Endothelial cell of umbilical vein (primary cell): ENCODE measurements around the gene BNIP5. TPM values are rescaled to one million over a fixed set of nuclear protein-coding genes. Genes with fewer than 3 reads are reported as not detected.

Source experiments
- BruUV-seq: library from RNA; stranded (reverse); fragments of 400-500 nt; replicated peaks from 2 replicates; lab custom pipeline; 2021; lab: Mats Ljungman, UMichigan
- CTCF ChIA-PET: fragments of 300-600, 350-600 bp; sonication (Branson Sonifier 250); formaldehyde crosslinking; loops from one replicate; lab custom pipeline; 2021; ENCODE audit warnings: antibody characterized with exemption, inconsistent platforms; lab: Charles Lee
- POLR2A ChIA-PET: fragments of 300-600, 350-600 bp; sonication (Branson Sonifier 250); formaldehyde crosslinking; loops from one replicate; lab custom pipeline; 2021; ENCODE audit warnings: antibody characterized with exemption, inconsistent platforms; lab: Charles Lee
- DNase-seq: peaks from one replicate; pipeline ENCODE4 v3.0.0-alpha.2; 2011; ENCODE audit warnings: low read depth, low spot score
- FAIRE-seq: peaks from 2 replicates; lab custom pipeline; 2011; peaks lifted over from hg19 to GRCh38; lab: Jason Lieb, UNC
- H2AFZ ChIP-seq: 2 replicates; pipeline ENCODE4 v1.6.0; 2012; ENCODE audit warnings: low read depth, low read length, control low read depth, inconsistent platforms
- H3K27ac ChIP-seq: 2 replicates; pipeline ENCODE4 v1.5.1; 2011; ENCODE audit warnings: low read depth, mild to moderate bottlenecking, control low read depth, low read length, moderate library complexity; ENCODE audit not compliant: insufficient read depth
- H3K27me3 ChIP-seq, 2 experiments: 2 replicates each; pipeline versions ENCODE4 v1.6.0 to v1.6.1; 2011; ENCODE audit warnings: low read length in 2 of 2, mixed read lengths in 1 of 2; ENCODE audit not compliant: control insufficient read depth in 2 of 2, insufficient read depth in 2 of 2
- H3K36me3 ChIP-seq, 2 experiments: 2 replicates in 1 of 2; 3 replicates in 1 of 2; pipeline ENCODE4 v1.5.1; 2011; ENCODE audit warnings: low read length in 2 of 2, mild to moderate bottlenecking in 1 of 2, moderate library complexity in 1 of 2; ENCODE audit not compliant: control insufficient read depth in 2 of 2, insufficient read depth in 2 of 2; ENCODE audit errors: extremely low read depth in 1 of 2
- H3K4me1 ChIP-seq: 3 replicates; pipeline ENCODE4 v1.5.1; 2011; ENCODE audit warnings: mild to moderate bottlenecking, low read length; ENCODE audit not compliant: control insufficient read depth, insufficient read depth; ENCODE audit errors: extremely low read depth
- H3K4me2 ChIP-seq: 2 replicates; pipeline ENCODE4 v1.6.1; 2011; ENCODE audit warnings: low read length, control low read depth, mixed read lengths; ENCODE audit not compliant: insufficient read depth
- H3K4me3 ChIP-seq, 3 experiments: fragments of 200-600 bp in 1 of 3; sonication (generic), shearing (Covaris generic) in 1 of 3; replicated peaks in 1 of 3; 2 replicates each; pipeline ENCODE4 v1.5.1; 2011 to 2016; ENCODE audit warnings: control low read depth in 3 of 3, low read length in 3 of 3, mild to moderate bottlenecking in 2 of 3, inconsistent platforms in 1 of 3, low read depth in 1 of 3, moderate library complexity in 1 of 3; ENCODE audit not compliant: insufficient read depth in 1 of 3
- H3K79me2 ChIP-seq: 2 replicates; pipeline ENCODE4 v1.6.0; 2012; ENCODE audit warnings: low read length, inconsistent platforms; ENCODE audit not compliant: control insufficient read depth, insufficient read depth
- H3K9ac ChIP-seq: replicated peaks from 2 replicates; pipeline ENCODE3; 2011; ENCODE audit warnings: low read length, control low read depth; ENCODE audit not compliant: insufficient read depth; ENCODE audit errors: extremely low read depth
- H3K9me1 ChIP-seq: replicated peaks from 3 replicates; pipeline ENCODE4 v1.6.0; 2011; ENCODE audit warnings: mild to moderate bottlenecking, low read length; ENCODE audit not compliant: control insufficient read depth, insufficient read depth; ENCODE audit errors: extremely low read depth
- H3K9me3 ChIP-seq: replicated peaks from 2 replicates; pipeline ENCODE4 v1.5.1; 2012; ENCODE audit warnings: low read length, inconsistent platforms; ENCODE audit not compliant: control insufficient read depth, insufficient read depth
- H4K20me1 ChIP-seq: replicated peaks from 2 replicates; pipeline ENCODE3; 2011; ENCODE audit warnings: mild to moderate bottlenecking, low read length; ENCODE audit not compliant: control insufficient read depth, insufficient read depth; ENCODE audit errors: extremely low read depth
- EZH2 ChIP-seq: IDR thresholded peaks from 2 replicates; pipeline ENCODE4 v1.6.1; 2012; ENCODE audit warnings: borderline replicate concordance, low read depth, mild to moderate bottlenecking, moderate library complexity, low read length, inconsistent platforms; ENCODE audit not compliant: severe bottlenecking
- FOS ChIP-seq: IDR thresholded peaks from 2 replicates; pipeline ENCODE4 v1.6.1; 2011; ENCODE audit warnings: mild to moderate bottlenecking, low read length, moderate library complexity, borderline replicate concordance; ENCODE audit not compliant: insufficient read depth
- GATA2 ChIP-seq: IDR thresholded peaks from 2 replicates; pipeline ENCODE4 v1.7.0; 2011; ENCODE audit warnings: low read depth, mild to moderate bottlenecking, moderate library complexity, mixed read lengths, low read length; ENCODE audit not compliant: insufficient read length, insufficient read depth
- JUN ChIP-seq: IDR thresholded peaks from 2 replicates; pipeline ENCODE4 v1.6.1; 2011; ENCODE audit warnings: borderline replicate concordance, low read depth; ENCODE audit not compliant: insufficient read length, insufficient read depth
- MYC ChIP-seq: IDR thresholded peaks from one replicate; pipeline ENCODE4 v1.6.1; 2011; ENCODE audit warnings: mild to moderate bottlenecking, low read depth, low read length
- POLR2A ChIP-seq: IDR thresholded peaks from 2 replicates; pipeline ENCODE4 v1.6.1; 2012; ENCODE audit warnings: low read depth, mild to moderate bottlenecking, control low read depth, low read length
- dilution Hi-C: fragments of 300-500 bp; cut with MboI; formaldehyde crosslinking; loops from one replicate; pipeline ENCODE4 v1.15.0; 2019; ENCODE audit warnings: low sequenced_read_pairs; ENCODE audit not compliant: extremely low pct_ligation_motif_present
- intact Hi-C: fragments of 100-400 bp; cut with micrococcal nuclease; formaldehyde crosslinking; loops from one replicate; pipeline ENCODE4 v1.10.0; 2022
- polyA plus RNA-seq, 4 experiments: library from polyadenylated mRNA; depleted of rRNA in 3 of 4; stranded (reverse) in 3 of 4; unstranded in 1 of 4; fragments of >200 nt; gene quantifications; 2 replicates each; pipeline versions ENCODE4 v1.2.1 to v1.2.3, GENCODE V29; 2011 to 2012; ENCODE audit warnings: missing spikeins in 1 of 4
- total RNA-seq: library from RNA; stranded (reverse); gene quantifications from 2 replicates; pipeline ENCODE4 v1.2.3, GENCODE V29; 2021
- TF ChIP-seq, protein P1 (sequence below): IDR thresholded peaks from 2 replicates; pipeline ENCODE4 v1.6.1; 2011; ENCODE audit not compliant: insufficient read depth, insufficient read length
- TF ChIP-seq, protein P2 (sequence below), 2 donors: IDR thresholded peaks; 1 replicate in 1 of 2; 2 replicates in 1 of 2; pipeline ENCODE4 v1.5.1; 2011; ENCODE audit warnings: low read length in 2 of 2, mild to moderate bottlenecking in 2 of 2, moderate library complexity in 2 of 2, control low read depth in 1 of 2, inconsistent platforms in 1 of 2, low read depth in 1 of 2; ENCODE audit not compliant: insufficient read depth in 1 of 2; ENCODE audit errors: extremely low read depth in 1 of 2

The BNIP5 gene
- total and polyA plus RNA-seq, 2 donors (not counting 3 experiments of a cell fraction or from before 2014, with no cell fraction given), result not detected

DNA sequence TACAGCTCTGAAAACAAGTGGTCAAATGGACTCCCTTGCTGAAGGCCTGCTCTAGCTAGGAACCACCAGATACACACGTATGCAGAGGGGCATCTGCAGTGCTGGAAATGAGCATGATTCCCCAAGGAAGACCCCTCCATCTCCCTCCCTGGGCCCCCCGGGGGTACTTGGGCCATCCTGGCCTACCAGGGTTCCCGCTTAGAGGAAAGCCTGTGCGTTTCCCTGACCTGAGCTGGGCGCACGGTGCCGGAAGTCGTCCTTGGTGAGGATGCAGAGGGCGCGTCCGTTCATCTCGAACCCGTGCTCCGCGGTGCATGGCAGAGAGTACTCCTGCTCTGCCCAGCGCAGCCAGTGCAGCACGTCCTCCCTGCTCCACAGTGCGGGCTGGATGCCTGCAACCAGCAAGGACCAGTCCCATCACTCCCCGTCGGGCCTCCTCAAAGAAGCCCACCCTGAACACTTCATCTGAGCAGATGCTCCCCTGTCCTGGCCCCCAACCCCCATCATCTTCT, 39.0 kb upstream of the BNIP5 start:
- intact Hi-C loops, result no loop called here
- H3K27ac ChIP-seq, result no peak overlapping the region
- dilution Hi-C loops, result no loop called here
- FAIRE-seq (no peak), DNase-seq (no peak)
- BruUV-seq, result no TSS peak
- no peaks in the 10 kb centered on the region for H3K79me2 ChIP-seq
- H4K20me1 ChIP-seq, result no peaks in the 10 kb centered on the region
- no peak for TF ChIP-seq MYC
- no peak for TF ChIP-seq FOS
- TF ChIP-seq EZH2, result no peak
- no peak for TF ChIP-seq POLR2A
- TF ChIP-seq, protein P1, sequence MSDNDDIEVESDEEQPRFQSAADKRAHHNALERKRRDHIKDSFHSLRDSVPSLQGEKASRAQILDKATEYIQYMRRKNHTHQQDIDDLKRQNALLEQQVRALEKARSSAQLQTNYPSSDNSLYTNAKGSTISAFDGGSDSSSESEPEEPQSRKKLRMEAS, result no peak
- TF ChIP-seq GATA2, result no peak
- TF ChIP-seq JUN, result no peak
- TF ChIP-seq, protein P2, sequence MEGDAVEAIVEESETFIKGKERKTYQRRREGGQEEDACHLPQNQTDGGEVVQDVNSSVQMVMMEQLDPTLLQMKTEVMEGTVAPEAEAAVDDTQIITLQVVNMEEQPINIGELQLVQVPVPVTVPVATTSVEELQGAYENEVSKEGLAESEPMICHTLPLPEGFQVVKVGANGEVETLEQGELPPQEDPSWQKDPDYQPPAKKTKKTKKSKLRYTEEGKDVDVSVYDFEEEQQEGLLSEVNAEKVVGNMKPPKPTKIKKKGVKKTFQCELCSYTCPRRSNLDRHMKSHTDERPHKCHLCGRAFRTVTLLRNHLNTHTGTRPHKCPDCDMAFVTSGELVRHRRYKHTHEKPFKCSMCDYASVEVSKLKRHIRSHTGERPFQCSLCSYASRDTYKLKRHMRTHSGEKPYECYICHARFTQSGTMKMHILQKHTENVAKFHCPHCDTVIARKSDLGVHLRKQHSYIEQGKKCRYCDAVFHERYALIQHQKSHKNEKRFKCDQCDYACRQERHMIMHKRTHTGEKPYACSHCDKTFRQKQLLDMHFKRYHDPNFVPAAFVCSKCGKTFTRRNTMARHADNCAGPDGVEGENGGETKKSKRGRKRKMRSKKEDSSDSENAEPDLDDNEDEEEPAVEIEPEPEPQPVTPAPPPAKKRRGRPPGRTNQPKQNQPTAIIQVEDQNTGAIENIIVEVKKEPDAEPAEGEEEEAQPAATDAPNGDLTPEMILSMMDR (IDR thresholded peaks at IDR 0.05; ENCODE audit: extremely low read depth in 1 of 2, insufficient read depth in 1 of 2, low read depth in 1 of 2, low read length in 2 of 2), result no peak
- no peaks in the 10 kb centered on the region for H3K9me3 ChIP-seq
- H3K4me2 ChIP-seq, result no peak overlapping the region
- H3K9me1 ChIP-seq, result no peaks in the 10 kb centered on the region
- no peak overlapping the region for H3K9ac ChIP-seq
- ChIA-PET POLR2A (no interaction called here), CTCF (no interaction called here)
- no peaks in the 10 kb centered on the region for H3K36me3 ChIP-seq
- H3K27me3 ChIP-seq, result peaks cover 4 to 14% of the 10 kb centered on the region in 2 experiments
- no peak overlapping the region for H3K4me3 ChIP-seq
- H3K4me1 ChIP-seq, result no peaks in the 10 kb centered on the region
- no peak overlapping the region for H2AFZ ChIP-seq
